Inflammatory macrophage (primary cell): ENCODE results near the gene ZNF580.

Experiments used
- DNase-seq, 2 donors: peaks; one replicate each; pipeline ENCODE4 v3.0.0-alpha.2; 2020 to 2022

Gene ZNF580

GRCh38 chr19:55647732-55648584 is 7.2 kb downstream of the ZNF580 start, which contains the start of gene CCDC106:
Gene CCDC106 (plus strand): TSS chr19:55648212. CDS start chr19:55649047, 835 bp downstream.
- DNase-seq = peak; percentile 49 to 58

GRCh38 chr19:55648585-55649267 is 7.9 kb downstream of the ZNF580 start:
- no peak for DNase-seq

- DNase-seq = no peak
Observed at GRCh38 chr19:55649268-55650125, 8.7 kb downstream of the ZNF580 start.

- DNase-seq = no peak
Observed at GRCh38 chr19:55650126-55650557, 9.3 kb downstream of the ZNF580 start.

GRCh38 chr19:55650602-55651230 is 9.9 kb downstream of the ZNF580 start:
- no peak for DNase-seq

GRCh38 chr19:55651236-55651635 is 10.4 kb downstream of the ZNF580 start:
- DNase-seq = no peak

GRCh38 chr19:55652311-55653128 is 11.7 kb downstream of the ZNF580 start:
- no peak for DNase-seq

- peak; percentile 99 for DNase-seq
Observed at GRCh38 chr19:55653651-55654322, 13.0 kb downstream of the ZNF580 start.

- peak; percentile 100 for DNase-seq
Observed at GRCh38 chr19:55654323-55654867, 13.6 kb downstream of the ZNF580 start.

- peak; percentile 92 to 96 for DNase-seq
Observed at GRCh38 chr19:55654868-55655647, 14.3 kb downstream of the ZNF580 start, which contains the start of gene U2AF2. Gene U2AF2 (plus strand): TSS chr19:55655035. CDS start chr19:55655105, 70 bp downstream.

- DNase-seq = no peak
Observed at GRCh38 chr19:55655648-55656040, 14.8 kb downstream of the ZNF580 start.

- no peak for DNase-seq
Observed at GRCh38 chr19:55656552-55656951, 15.8 kb downstream of the ZNF580 start.

GRCh38 chr19:55656988-55657747 is 16.4 kb downstream of the ZNF580 start:
- DNase-seq = no peak

- DNase-seq = no peak
Observed at GRCh38 chr19:55658846-55659459, 18.2 kb downstream of the ZNF580 start.

GRCh38 chr19:55659822-55660221 is 19.0 kb downstream of the ZNF580 start:
- no peak for DNase-seq

GRCh38 chr19:55660404-55660803 is 19.6 kb downstream of the ZNF580 start:
- DNase-seq = no peak

GRCh38 chr19:55660991-55661390 is 20.2 kb downstream of the ZNF580 start:
- no peak for DNase-seq

- no peak for DNase-seq
Observed at GRCh38 chr19:55661826-55662225, 21.0 kb downstream of the ZNF580 start.
